Activated CD4-positive, alpha-beta T cell treated with anti-CD3 and anti-CD28 coated beads, Interleukin-10, Interleukin-2, amounts not matched to agents 100 ng/mL and 50 ng/mL, durations not matched to agents 16 hours and 8 hours (primary cell): Measurements from ENCODE around the gene NAALADL2.
"Not testable (repeated sequence)": the region's sequence is repeated elsewhere in the genome, so short reads cannot be mapped to it uniquely, and the experiment has no call there.

ENCODE experiments used
- DNase-seq: peaks from one replicate; pipeline ENCODE4 v3.0.0-alpha.2; 2020

NAALADL2 gene

DNA sequence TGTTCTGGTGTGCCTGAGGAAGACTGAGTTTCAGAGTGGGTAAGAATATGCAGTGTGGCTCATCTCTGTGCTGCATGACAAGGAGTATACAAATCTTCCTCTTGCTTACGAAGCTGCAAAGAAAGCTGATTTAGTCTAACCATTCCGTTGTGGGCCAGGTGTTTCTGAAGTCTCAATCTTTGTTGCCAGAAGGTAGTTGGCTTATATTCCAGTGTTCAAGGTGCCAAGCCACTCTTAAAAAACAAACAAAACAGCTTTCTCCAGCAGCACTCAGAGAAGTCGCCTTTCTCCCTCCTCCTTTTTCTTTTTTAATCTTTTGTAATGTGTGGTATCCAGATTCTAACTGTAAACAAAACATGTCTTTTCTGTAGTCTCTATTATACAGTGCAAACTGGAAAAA is 872.4 kb downstream of the NAALADL2 start:
- no peak for DNase-seq

DNA sequence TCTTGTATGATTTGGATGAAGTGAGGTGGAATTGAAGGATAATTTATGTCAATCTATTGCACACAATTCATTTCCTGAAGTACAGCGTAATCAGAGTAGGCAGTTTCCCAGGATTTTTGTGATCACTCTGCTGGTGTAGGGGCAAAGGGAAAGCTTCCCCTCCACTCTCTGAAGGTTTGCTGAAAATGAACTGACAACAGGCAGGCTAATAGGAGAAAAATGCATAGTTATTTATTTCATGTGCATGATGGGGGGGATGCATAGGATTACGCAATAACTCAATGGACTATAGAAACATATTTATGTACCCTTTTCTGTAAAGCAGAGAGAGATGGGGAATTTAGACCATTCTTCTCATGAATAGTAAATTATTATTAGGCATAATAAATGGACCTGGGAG is 872.9 kb downstream of the NAALADL2 start:
- DNase-seq: no peak

DNA sequence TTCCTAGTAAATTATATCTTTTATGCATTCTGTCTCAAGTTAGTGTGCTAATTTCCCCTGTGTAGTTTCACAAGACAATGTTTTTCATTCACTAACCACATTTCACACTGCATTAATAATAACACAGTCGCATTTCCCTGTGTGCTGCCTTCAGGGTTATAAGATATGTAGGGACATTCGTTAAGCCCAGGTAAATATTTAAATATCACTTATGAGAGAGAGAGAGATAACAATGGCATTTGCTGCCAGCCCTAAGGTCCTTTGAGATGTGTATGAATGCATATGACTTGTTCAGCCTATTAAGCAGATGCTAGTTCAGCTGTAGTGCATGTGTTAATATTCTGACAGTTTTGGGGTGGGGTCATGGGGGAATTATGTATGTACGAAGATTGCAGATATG is 876.7 kb downstream of the NAALADL2 start:
- no peak for DNase-seq

DNA sequence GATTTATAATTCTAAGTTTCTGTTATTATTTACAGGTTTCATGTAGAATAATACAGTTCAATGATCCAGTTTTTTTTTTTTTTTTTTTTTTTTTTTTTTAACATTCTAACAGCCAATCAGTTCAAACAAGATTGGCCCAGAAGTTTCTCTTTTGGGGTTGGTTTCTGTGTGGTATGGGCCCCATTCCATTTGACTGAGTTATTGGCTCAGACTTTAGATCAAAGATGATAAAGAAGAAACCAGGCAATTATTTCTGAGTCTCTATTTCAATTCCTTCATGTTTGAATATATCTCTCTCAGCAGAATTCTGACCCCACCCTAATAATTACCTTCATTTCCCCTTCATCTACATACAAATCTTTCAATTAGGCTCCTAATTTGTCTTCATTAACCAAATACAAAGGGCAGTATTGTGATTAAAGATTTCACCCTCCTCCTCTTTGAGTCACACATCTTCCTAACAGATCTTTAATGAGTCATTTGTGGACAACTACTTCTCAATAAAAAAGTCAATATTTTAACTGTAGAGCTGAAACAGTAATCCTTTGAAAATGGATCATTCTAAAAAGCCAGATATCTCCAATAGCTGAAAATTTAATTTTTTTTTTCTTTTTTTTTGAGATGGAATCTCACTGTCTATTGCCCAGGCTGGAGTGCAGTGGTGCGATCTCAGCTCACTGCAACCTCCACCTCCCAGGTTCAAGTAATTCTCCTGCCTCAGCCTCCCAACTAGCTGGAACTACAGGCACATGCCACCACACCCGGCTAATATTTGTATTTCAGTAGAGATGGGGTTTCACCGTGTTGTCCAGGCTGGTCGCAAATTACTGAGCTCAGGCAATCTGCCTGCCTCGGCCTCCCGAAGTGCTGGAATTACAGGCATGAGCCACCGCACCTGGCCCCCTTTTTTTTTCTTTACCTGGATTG is 878.8 kb downstream of the NAALADL2 start:
- no peak for DNase-seq

DNA sequence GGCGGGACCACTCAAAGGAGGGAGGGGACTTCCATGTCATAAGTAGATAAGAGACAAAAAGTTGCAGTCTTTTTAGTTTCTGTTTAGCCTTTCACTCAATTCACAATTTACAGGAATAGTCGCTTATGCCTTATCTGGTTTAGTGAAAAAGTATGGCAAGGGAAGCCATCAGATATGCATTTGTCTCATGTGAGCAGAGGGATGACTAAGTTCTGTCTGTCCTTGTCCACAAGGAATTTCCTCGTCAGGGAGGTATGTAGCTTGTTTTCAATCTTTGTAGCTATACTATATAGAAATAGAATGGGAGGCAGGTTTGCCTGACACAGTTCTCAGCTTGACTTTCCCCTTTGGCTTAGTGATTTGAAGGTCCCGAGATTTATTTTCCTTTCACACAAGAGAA is 882.8 kb downstream of the NAALADL2 start:
- DNase-seq: no peak

DNA sequence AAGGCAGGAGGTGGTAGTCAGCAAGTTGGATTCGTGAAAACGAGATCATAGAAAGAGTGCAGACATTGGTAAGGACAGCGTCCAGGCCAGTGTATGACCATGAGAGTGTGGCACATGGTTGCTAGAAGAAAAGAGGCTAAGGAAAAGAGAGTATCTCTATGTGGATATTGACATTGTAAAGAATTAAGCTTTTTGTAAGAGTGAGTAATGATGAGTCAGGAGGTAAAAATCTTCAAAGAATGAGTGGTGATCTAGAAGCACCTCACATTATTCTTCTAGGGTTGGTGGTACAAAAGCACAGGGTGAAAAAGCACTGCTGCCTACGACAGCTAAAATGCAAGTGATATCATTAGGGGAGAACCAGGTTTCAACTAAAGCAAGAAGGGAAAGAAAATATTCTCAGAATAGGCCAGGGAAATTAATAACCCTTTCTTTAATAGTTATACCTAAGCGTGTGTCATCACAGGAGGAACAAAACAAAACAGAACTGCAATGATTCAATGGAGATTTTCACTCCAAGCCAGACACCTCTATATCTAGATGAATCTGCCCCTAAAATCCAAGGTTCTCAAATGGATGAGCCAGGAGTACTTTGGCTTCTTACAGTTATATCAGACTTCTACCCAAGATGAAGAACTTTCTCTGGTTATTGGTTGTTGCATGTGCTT is 884.7 kb downstream of the NAALADL2 start:
- DNase-seq: no peak

DNA sequence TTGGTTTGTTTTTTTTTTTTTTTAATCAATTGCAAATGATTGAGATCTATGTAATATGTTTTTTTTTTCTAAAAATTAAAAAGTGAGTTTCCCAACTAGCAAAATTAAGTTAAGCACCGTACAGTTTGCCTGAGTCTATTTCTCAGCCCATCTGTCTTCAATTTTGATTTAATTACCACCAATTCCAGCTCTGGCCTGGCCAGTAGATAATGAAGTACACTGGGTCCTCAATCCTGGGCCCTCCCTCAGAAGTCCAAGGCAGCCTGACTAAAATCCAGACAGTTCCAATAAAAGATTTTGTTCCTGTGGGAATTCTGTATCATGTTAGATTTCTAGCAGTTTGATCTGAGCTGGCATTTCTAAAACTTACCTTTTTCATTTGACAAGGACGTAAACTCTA is 887.2 kb downstream of the NAALADL2 start:
- DNase-seq: no peak

DNA sequence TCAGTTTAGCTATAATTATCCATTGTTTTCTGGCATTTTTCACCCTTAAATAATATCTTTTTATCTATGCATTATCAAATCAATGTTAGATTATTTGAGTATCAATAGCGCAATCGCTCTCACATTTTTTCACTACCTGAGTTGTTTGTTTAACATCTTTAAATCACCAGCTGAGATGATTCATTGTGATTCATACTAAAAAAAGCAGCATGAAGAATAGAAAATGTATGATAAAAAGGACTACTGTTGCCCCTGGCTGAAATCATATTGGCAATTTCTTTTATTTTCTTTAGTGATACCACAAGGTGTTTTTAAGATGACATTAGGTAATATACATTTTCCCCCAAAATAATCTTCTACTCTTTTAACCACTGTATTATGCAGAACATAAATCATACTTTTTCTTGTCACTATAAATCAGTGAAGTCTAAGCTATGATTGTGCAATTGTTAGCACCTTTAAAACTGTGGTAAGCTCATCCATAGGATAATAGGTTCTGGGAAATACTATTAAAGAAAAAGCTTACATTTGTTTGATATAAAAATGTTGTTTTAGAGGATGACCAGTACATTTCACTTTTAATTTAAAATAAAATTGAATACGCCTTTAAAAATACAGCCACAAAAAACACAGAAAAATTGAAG is 889.1 kb downstream of the NAALADL2 start:
- no peak for DNase-seq

DNA sequence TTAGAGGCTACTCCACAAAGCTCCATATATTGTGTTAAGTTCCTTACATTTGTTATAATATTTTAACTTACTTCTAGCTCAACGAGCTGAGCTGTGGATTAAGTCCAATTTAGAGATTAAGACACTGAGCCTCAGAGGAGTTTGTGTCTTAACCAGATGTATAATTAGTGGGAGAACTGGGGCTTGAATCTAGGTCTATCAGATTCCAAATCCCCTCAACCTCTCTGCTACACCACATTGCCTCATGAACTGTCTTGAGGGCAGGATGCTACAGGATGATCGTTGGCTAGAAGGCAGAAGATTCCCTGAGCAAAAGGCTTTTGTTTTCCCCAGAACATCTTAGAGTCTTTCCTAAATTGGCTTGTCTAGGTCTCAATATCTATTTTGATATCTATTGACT is 890.8 kb downstream of the NAALADL2 start:
- DNase-seq: no peak

DNA sequence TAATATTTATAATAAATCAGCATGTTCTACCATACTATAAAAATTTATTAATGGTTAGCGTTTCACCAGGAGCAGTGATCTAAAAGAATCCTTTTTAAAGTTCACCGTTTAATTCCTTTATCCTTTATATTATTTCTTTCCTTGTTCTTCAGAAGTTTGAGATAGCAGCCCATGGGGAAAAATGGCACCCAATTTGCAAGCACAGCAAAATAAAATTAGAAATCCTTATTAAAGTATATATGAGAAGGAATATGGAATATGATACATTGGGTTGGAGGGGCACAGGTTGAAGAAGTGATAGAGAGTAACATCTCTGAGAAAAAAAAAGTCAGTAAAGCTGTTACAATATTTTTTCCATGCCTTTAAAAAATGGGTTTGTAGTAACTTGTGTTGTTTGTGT is 892.0 kb downstream of the NAALADL2 start:
- no peak for DNase-seq

DNA sequence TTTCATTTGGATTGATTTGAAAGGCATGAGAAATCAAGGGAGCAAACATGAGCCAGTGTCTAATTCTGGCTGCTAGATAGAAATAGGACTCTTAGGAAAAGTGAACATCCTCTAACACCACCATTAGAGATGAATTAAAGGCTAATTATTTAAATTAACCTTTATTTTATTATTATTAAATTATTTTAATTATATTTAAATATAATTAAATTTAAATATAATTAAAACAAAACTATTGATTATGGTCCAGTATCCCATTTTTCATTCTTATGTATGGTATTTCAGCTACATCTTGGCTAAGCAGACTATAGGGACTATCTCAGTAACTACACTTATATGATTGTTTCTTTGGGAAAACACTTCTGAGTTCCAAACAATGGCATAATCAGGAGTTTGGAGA is 904.8 kb downstream of the NAALADL2 start:
- no peak for DNase-seq

DNA sequence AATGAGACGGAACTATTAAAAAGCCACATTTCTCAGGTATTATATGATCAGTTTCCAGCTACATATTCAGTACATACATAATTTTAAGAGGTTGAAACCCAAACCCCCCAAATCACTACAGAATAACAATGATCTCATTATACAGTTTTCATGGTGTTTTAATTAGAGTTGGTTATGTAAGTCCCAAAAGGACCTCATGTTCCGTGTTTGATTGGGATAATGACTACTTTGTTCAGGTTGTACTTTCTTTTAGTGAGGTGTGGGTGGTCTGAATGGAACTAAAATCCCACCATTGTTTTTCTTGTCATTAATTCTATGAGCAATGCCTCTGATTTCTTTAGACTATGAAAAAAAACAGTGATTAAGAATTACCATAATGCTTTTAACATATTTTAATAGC is 905.6 kb downstream of the NAALADL2 start:
- DNase-seq: no peak

DNA sequence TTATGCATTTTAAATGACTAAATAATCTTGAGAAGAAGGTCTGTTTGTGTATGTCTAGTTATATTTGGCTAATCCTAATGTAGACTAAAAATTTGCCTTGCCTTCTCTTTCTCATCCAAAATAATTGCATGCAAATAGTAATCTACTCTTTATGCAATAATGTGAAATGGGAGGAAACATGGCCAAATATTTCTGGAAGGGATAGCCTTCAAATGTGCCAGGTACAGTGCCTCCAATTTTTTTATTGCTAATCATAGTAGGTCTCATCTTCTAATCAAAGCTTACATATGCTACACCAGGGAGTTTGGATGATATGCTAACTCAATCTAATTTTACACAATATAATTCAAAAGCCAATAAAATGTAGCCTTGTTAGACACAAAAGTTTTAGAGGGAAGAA is 911.3 kb downstream of the NAALADL2 start:
- no peak for DNase-seq

DNA sequence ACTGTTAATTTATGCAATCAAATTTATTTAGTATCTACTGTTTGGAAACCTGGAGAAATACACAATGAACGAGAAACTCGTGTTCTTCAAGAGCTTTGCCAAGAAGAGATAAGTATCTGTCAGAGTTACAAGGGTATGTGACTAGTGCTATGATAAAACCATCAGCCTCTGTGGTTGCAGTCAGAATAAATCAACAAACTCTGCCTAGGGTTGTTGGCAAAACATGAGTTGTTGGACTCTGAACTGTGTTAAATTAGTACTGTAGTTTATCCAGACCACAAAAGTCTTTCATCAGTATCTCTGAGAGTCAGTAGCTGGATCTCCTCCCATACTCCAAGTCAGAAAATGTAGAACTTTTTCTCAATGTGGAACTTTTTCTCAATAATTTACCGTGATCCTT is 918.4 kb downstream of the NAALADL2 start:
- DNase-seq: no peak

DNA sequence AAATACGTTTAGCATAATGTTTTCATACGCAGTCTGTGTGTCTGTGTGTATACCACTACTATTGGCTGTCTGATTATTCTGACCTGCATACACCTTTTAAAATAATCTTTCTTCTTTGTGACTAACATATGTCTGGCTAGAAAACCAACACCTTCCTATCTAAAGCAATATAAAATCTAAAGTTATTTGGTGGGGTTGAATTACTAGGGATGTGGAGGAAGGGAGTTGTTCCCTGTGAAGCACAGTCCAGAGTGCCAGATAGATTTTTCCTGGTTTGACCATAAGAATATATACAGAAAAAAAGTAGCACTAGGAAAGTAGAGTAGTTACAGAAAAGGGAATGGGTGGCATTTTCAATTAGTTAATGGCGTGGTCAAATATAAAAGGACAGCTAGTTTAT is 918.8 kb downstream of the NAALADL2 start:
- DNase-seq: no peak

DNA sequence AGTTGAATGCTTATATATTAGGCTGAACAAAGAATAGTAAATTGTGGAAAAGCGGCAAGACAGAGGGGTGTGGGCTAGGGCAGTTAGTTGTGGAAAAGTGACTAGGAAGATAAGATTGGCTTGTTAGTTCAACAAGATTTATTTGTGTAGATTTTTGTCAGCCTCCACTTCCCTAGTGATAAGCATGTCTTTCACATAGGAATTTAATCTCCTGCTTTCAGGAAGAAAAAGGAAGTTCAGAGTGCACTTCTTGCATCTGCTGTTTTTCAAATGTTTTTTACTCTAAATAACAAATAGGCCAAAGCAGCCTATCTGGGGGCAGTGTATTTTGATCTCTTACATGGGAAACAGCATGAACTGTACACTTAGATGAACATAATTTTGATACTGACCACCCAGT is 919.9 kb downstream of the NAALADL2 start:
- DNase-seq: no peak

DNA sequence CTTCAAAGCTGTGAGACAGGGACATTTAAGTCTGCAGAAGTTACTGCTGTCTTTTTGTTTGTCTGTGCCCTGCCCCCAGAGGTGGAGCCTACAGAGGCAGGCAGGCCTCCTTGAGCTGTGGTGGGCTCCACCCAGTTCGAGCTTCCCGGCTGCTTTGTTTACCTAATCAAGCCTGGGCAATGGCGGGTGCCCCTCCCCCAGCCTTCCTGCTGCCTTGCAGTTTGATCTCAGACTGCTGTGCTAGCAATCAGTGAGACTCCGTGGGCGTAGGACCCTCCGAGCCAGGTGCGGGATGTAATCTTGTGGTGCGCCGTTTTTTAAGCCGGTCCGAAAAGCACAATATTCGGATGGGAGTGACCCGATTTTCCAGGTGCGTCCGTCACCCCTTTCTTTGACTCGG is 928.0 kb downstream of the NAALADL2 start:
- not testable (repeated sequence) for DNase-seq

DNA sequence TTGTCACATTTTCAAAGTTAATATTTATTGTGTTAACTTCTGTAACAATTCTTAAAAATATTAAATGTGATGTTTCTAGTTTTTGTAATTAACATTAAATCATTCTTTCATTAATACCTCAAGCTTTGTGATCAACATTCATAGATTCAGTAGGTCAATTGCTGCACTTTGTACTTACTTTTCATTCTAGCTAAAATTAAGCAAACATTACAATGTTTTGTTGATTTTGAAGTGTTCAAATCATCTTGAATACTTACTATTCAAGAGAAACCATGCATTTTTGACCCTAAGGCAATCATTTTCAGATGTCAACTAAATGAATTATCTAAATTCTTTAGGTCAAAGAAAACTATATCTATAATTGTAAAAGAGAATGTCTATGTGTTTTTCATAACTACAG is 933.1 kb downstream of the NAALADL2 start:
- no peak for DNase-seq

DNA sequence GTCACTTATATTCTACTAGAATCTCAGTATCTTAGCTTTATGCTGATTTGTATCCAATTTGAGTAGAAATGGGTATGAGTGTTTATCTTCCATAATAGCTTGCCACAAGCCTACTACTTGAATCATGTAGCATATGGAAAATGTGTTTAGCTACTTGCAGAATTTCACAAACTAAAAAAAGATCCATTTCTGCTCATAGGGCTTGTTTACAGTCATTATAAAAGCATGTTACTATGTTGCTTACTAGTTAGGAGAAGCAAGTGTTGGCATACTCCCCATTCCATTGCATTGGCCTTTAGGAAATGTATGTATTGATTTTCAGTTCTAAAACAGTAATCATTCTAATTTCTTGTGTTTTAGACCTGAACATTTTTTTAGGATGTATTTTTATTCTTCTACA is 939.2 kb downstream of the NAALADL2 start:
- no peak for DNase-seq

DNA sequence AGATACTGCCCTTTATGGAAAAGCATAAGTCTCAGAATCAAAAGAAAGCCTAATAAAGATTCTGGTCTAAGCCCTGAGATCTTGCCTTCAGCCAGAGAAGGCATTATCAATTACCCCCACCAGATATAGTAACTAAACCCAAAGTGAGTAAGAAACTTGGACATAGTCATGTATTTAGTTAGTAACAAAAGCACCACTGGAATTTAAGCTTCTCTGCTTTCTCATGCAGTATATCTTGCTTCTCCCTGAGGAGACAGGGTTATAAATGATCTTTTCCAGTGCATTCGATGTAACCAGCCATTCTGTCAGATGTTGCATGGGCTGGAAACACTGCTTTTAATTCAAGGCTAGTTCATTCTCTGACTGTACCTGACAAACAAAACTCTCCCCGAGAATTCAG is 946.7 kb downstream of the NAALADL2 start:
- no peak for DNase-seq

DNA sequence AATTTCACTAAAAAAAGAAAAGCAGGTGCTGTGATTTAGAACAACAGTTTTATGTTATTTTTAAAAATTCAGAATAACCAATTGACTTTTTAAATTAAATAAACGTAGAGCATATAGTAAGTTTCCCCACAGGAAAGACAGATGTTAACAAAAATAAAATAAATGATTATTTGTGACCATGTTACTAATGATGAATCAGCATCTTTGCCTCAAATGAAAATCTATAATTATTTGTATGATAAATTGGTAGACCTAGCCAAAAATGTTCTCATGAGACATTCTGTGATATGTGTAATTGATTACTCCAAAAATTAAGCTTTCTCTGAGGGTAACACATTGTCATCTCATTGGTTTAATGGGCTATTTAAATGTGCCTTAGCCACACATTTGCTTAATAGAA is 948.0 kb downstream of the NAALADL2 start:
- no peak for DNase-seq

DNA sequence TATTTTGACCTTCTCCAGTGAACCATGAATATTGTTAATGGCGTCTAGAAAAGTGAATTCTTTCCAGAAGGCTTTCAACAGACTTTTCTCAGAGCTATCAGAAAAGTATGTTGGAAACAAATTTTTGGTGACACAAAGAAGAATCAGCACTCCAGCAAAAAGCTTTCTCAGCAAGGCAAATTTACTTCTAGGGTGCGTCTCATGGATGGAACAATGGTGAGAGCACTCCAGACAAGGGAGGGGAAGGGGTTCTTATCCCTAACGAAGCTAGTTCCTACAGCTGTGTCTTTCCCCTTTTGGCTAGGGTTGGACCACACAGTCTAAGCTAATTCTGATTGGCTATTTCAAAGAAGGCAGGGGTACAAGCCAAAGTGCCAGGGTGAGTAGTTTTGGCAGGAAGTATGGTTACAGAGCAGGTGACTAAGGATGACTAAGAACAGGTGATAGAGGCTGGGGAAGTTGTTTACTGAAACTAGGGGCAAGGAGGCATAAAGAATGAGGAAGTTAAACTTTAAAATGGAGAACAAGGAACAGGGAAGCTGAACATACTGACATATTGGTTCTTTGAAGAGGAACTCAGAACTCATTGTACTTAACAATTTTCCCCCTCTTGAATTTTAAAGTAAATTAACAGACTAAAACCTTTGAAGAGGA is 959.8 kb downstream of the NAALADL2 start:
- no peak for DNase-seq

DNA sequence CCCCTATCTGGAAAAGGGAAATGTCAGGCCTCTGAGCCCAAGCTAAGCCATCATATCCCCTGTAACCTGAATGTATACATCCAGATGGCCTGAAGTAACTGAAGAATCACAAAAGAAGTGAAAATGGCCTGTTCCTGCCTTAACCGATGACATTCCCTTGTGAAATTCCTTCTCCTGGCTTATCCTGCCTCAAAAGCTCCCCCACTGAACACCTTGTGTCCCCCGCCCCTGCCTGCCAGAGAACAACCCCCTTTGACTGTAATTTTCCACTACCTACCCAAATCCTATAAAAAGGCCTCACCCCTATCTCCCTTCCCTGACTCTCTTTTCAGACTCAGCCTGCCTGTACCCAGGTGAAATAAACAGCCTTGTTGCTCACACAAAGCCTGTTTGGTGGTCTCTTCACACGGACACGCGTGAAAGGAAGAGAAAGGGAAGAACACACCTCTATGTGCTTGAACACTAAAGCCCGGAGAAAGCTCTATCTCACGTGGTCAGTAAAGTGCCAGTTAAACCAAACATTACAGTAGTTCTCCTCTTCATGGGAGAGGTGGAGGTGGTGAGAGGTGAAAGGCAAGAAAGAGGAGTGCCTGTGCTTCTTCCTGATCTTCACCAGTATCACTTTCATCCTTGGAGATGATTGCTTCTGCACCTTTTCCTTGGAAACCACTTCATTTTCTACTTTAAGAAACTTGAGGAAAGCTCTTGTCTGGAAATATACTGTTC is 963.8 kb downstream of the NAALADL2 start:
- DNase-seq: not testable (repeated sequence)
